GM23338 (cell line): Measurements from ENCODE around the gene WNT5A.

Source experiments
- CREB1 ChIP-seq: fragments of 250-450 bp; sonication (Bioruptor Pico); IDR thresholded peaks from 2 replicates; pipeline ENCODE4 v1.5.0; 2020; ENCODE audit warnings: low read depth, mild to moderate bottlenecking, moderate library complexity
- EZH2 ChIP-seq: fragments of 200-600 bp; sonication (generic); IDR thresholded peaks from one replicate; pipeline ENCODE4 v1.8.0; 2017; ENCODE audit warnings: antibody characterized with exemption, mild to moderate bottlenecking, low read depth; ENCODE audit not compliant: unreplicated experiment
- EZH2phosphoT487 ChIP-seq: fragments of 200-600 bp; sonication (generic); IDR thresholded peaks from one replicate; pipeline ENCODE4 v1.8.1; 2018; ENCODE audit warnings: antibody characterized with exemption; ENCODE audit not compliant: unreplicated experiment
- JUNB ChIP-seq: IDR thresholded peaks from one replicate; pipeline ENCODE4 v1.6.1; 2016; ENCODE audit warnings: antibody characterized with exemption; ENCODE audit not compliant: unreplicated experiment
- NANOG ChIP-seq: IDR thresholded peaks from 2 replicates; pipeline ENCODE4 v1.6.1; 2016; ENCODE audit warnings: antibody characterized with exemption, borderline replicate concordance
- POLR2AphosphoS5 ChIP-seq: IDR thresholded peaks from 2 replicates; pipeline ENCODE4 v1.6.1; 2016; ENCODE audit warnings: antibody characterized with exemption, low read depth
- REST ChIP-seq: IDR thresholded peaks from one replicate; pipeline ENCODE4 v1.6.1; 2018; ENCODE audit warnings: antibody characterized with exemption; ENCODE audit not compliant: unreplicated experiment
- STAT1 ChIP-seq: IDR thresholded peaks from one replicate; pipeline ENCODE4 v1.6.1; 2016; ENCODE audit warnings: antibody characterized with exemption; ENCODE audit not compliant: unreplicated experiment
- ZNF331 ChIP-seq: fragments of 250-450 bp; sonication (Bioruptor Pico); IDR thresholded peaks from 2 replicates; pipeline ENCODE4 v1.5.0; 2020; ENCODE audit warnings: low read depth, mild to moderate bottlenecking, moderate library complexity
- TF ChIP-seq, protein P1 (sequence below), 2 experiments: fragments of 200-600 bp in 1 of 2; sonication (generic) in 1 of 2; conservative IDR thresholded peaks; 2 replicates each; pipeline versions ENCODE4 v1.5.1 to v1.6.1; 2016 to 2017; ENCODE audit warnings: antibody characterized with exemption in 2 of 2, low read depth in 2 of 2, mild to moderate bottlenecking in 2 of 2, moderate library complexity in 1 of 2
- TF ChIP-seq, protein P2 (sequence below): IDR thresholded peaks from 2 replicates; pipeline ENCODE4 v1.6.1; 2016; ENCODE audit warnings: antibody characterized with exemption

DNA sequence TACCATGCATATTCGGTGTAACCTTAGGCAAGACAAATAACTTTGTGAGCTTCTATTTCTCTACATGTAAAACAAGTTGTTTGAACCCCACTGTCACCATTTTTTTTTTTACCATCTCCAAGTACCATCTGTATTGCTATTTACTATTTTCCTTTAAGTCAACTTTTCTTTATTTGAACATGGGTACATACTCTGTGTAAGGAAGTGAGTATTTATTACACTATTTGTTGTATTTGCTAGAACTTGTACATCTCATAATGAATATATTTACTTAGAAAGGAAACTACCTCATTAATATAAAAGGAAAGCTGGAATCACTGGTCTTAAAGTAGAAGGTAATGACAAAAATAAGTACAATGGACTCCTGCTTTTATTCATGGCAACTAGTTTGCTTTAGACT lies 69.9 kb downstream of the WNT5A start:
- TF ChIP-seq, protein P1, sequence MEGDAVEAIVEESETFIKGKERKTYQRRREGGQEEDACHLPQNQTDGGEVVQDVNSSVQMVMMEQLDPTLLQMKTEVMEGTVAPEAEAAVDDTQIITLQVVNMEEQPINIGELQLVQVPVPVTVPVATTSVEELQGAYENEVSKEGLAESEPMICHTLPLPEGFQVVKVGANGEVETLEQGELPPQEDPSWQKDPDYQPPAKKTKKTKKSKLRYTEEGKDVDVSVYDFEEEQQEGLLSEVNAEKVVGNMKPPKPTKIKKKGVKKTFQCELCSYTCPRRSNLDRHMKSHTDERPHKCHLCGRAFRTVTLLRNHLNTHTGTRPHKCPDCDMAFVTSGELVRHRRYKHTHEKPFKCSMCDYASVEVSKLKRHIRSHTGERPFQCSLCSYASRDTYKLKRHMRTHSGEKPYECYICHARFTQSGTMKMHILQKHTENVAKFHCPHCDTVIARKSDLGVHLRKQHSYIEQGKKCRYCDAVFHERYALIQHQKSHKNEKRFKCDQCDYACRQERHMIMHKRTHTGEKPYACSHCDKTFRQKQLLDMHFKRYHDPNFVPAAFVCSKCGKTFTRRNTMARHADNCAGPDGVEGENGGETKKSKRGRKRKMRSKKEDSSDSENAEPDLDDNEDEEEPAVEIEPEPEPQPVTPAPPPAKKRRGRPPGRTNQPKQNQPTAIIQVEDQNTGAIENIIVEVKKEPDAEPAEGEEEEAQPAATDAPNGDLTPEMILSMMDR (conservative IDR thresholded peaks at IDR 0.05; ENCODE audit: low read depth in 2 of 2) = no peak
- TF ChIP-seq REST (no peak), POLR2AphosphoS5 (no peak), ZNF331 (CRISPR knock-in tag) (no peak), EZH2 (no peak), STAT1 (no peak), CREB1 (CRISPR knock-in tag) (no peak), EZH2phosphoT487 (no peak), JUNB (no peak), NANOG (no peak)
- TF ChIP-seq, protein P2, sequence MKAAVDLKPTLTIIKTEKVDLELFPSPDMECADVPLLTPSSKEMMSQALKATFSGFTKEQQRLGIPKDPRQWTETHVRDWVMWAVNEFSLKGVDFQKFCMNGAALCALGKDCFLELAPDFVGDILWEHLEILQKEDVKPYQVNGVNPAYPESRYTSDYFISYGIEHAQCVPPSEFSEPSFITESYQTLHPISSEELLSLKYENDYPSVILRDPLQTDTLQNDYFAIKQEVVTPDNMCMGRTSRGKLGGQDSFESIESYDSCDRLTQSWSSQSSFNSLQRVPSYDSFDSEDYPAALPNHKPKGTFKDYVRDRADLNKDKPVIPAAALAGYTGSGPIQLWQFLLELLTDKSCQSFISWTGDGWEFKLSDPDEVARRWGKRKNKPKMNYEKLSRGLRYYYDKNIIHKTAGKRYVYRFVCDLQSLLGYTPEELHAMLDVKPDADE = no peak
